ENCODE measurements around the gene FXYD6.

The FXYD6 gene

GRCh38 chr11:117905524-117905923 lies 29.1 kb upstream of the FXYD6 start:
- no peak for TF ChIP-seq CTCF (IDR thresholded peaks at IDR 0.05; ENCODE audit: low read depth, low read length)
- H3K4me3 ChIP-seq (ENCODE audit: low read depth, low read length) = no peak overlapping the region

DNA sequence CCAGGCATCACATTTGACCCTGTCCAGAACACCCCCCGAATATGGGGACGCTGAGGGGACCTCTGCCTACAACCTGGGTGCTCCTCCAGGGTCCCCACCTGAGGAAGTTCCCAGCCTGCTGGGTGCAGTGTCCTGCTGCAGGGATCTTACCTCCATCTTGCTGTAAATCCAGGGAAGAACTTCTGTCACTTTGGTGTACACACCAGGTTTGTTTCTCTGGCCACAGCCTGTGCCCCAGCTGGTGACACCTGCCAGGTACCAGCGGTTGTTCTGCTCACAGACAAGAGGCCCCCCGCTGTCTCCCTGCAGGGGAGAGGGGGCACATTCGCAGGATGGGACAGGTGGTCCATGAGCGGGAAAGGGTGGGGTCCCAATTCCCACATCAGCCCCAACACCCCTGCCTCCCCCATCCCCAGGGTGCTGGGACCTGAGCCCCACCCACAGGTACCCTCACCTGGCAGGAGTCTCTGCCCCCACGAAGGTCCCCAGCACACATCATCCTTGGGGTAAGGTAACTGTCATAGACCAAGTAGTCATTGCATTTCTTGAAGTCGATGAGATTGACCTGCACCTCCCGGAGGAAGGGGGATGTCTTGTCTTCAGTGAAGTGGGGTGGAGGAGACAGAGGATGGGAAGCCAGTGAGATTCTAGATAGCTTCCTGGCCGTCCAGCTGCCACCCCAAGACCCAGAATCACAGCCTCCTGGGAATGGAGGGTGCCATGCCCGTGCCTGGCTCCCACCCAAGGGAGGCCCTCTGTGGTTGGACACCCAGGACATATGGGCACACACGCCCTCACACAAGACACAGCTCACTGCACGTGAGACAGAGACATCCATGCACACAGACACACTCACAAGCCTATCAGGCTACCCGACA lies 27.3 kb upstream of the FXYD6 start:
- no peak for TF ChIP-seq CTCF (IDR thresholded peaks at IDR 0.05; ENCODE audit: low read depth, low read length)
- H3K4me3 ChIP-seq (ENCODE audit: low read depth, low read length) = no peak overlapping the region

- no peak overlapping the region for H3K4me3 ChIP-seq (ENCODE audit: low read depth, low read length)
- TF ChIP-seq CTCF (IDR thresholded peaks at IDR 0.05; ENCODE audit: low read depth, low read length) = no peak
Measured at GRCh38 chr11:117902001-117902845, 25.8 kb upstream of the FXYD6 start.

DNA sequence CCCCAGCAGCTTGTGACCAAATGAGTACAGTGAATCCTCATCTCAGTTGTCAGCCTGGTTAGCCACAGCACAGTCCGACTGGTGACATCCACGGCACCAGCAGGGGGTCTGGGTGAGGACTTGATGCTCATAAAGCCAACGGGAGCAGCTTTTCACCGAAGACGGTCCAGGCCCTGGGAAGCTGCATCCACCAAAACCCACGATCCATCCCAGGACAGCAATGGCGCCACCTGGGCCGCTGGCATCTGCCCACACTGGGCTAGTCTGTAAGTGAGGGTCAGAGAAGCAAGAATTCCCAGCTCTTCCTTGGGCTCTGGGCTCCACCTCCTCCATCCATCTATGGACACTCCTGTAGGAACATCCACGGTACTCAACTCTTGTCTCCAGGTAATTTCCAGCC lies 25.1 kb upstream of the FXYD6 start:
- no peak overlapping the region for H3K4me3 ChIP-seq (ENCODE audit: low read depth, low read length)
- TF ChIP-seq CTCF (IDR thresholded peaks at IDR 0.05; ENCODE audit: low read depth, low read length) = no peak

DNA sequence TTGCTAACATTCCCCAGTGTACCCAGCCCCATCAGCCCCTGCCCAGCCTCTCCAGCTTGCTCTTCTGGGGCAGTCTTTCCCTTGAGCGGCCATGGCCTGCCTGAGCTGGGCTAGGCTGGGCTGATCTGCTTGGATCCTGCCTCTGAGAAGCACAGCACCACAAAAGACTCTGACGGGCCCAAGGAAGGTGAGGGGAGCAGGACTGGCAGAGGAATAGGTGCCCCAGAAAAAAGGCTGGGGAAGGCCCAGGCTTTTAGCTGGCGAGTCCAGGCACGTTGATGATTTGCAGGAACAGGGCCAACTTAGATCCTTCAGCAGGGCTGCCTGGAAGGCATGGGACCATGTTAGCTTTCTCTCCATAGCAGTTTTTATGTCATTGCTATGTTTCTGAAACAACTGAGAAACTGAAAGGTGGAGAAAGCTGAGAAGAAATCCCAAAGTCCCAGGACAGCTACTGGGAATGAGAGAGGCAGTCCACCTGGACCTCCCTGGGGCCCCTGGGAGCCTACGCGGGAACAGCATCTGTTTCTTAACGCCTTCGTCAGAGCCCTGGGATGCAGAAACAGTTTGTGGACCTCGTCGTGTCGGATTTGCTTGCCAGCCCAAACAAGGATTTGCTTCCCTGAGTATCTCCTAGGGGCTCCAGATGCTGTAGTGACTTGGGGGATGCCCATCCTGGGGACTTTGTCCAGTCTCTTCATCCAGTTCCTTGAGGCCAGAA lies 24.4 kb upstream of the FXYD6 start:
- TF ChIP-seq CTCF (IDR thresholded peaks at IDR 0.05; ENCODE audit: low read depth, low read length) = no peak

GRCh38 chr11:117900121-117900648 lies 23.7 kb upstream of the FXYD6 start:
- TF ChIP-seq CTCF (IDR thresholded peaks at IDR 0.05; ENCODE audit: low read depth, low read length) = no peak
- no peak overlapping the region for H3K4me3 ChIP-seq (ENCODE audit: low read depth, low read length)

More for the DNA sequence above, 24.4 kb upstream of the FXYD6 start:
- H3K4me3 ChIP-seq (ENCODE audit: low read depth, low read length) = no peak overlapping the region
